UCSD-AML1 (cell line): ENCODE results near the gene HADHA.

Source experiments
- DNase-seq: peaks from one replicate; lab custom pipeline; 2025; ENCODE audit not compliant: unreplicated experiment; lab: John Stamatoyannopoulos, UW

HADHA gene

DNA sequence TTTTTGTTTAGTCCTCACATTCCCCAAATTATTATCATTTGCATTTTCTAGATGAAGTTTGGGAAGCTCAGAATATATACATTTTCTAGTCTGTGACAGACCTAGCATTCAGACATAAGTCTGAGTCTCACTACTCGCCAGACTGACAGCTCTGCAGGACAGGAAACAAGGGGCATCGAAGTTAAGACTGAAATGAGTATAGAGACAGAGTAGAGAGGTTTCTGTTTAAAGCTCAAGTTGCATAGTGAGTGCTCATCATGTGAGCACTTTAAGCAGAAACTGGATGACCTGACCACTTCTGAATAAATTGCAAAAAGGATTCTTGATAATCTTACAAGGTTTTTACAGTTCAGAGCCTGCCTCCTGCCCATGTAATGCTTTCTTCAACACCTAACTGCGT, 1.4 kb upstream of the HADHA start:
- DNase-seq = no peak

DNA sequence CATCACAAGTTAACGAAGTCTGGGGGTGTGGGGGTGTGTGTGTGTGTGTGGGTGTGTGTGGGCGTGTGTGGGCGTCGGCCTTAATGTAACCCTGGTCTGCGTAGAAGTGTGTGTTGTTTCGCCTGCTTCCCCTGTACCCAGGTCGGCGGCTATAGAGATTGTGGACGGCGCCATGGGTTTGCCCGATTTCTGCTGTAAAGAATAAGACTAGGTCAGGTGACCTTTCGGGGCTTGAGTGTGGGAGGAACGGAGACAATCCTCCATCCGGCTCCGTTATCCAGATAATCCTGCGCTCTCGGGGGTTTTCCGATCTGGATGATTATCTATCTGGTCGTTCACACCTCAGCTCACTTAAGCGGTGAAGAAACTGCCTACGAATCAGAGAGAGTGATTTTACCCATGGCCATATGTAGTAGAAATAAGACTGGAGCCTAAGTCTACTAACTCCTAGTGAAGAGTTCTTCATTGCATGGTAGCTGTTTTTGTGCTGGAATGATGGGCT, 850 bp upstream of the HADHA start:
- DNase-seq = no peak

DNA sequence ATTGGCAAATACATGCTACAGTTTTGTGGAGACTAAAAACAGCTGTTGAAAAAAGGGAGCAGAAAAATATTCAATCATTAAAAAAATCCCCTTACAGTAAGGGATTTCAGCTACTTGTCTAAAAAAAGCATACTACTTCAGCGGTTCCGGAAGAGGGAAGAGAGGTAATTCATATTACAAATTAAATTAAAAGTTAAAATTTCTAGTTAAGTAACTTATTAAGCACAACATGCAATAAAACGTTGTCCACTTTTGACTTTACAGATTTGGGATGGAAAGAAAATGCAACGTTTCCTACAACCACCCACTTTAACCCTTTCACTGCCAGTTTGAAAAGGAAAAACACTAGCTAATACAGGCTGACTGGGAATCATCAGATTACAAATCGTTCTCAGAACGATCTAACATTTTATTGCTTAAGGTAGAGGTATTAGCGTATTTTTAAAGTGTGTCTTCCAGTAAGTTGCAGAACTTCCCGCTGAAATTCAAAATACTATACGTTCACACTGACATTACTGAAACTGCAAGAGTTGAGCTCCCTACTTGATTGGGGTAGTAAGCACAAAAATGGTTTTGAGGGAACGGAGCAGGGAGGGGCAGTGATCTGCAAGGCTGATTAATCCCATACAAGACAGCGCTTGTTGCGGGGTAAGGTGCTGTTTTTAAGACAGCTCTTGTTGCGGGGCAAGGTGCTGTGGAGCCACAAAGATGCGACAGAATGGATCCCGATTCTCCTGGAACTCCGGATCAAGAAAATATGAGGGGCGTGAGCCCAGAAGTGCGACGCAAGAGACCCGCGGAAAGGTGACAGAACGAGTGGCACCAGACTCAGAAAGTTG, 743 bp downstream of the HADHA start:
- DNase-seq = no peak

GRCh38 chr2:26241928-26242436, 2.5 kb downstream of the HADHA start:
- DNase-seq = no peak

DNA sequence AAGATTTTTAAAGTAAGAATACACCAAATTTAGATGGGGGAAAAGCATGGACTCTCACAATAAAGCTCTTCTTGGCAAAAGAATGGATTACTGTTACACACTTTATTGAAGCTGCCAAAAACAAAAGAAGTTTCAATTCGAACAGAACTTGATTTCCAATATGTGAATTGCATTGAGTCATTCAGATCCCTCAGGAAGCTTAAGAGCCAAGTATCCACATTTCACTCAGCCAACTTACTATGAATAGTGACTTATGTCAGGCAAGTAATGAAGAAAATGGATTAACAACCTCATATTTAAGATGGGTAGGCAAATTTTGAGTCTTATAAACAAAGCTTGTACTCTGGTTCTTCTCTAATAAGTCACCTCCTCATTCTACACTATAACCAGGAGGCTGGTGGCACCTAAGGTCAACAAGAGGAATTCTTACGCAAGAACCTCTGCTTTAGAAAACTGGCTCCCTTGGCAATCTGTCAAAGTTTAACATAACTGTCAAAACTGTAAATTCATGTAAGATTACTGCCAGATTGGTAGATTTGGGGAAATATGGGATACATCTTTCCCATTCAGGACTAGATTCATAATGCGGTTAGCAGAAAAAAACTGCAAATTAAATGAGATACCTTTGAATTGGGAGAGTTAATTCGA, 6.0 kb downstream of the HADHA start:
- no peak for DNase-seq

GRCh38 chr2:26237868-26238267, 6.6 kb downstream of the HADHA start:
- no peak for DNase-seq

DNA sequence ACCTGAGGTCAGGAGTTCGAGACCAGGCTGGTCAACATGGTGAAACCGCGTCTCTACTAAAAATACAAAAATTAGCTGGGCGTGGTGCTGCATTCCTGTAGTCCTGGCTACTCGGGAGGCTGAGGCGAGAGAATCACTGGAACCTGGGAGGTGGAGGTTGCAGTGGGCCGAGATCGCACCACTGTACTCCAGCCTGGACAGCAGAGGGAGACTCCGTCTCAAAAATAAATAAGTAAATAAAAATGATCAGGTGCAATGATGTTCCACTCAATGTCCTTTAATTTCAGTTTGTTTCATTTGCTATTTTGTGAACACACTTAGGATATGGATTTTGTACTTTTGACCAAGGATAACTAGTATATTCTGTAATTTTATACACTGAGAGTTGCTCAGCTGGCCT, 9.3 kb downstream of the HADHA start:
- DNase-seq = no peak

GRCh38 chr2:26230806-26231205, 13.6 kb downstream of the HADHA start:
- DNase-seq = no peak

- DNase-seq = no peak
Measured at GRCh38 chr2:26229595-26229994, 14.8 kb downstream of the HADHA start.

DNA sequence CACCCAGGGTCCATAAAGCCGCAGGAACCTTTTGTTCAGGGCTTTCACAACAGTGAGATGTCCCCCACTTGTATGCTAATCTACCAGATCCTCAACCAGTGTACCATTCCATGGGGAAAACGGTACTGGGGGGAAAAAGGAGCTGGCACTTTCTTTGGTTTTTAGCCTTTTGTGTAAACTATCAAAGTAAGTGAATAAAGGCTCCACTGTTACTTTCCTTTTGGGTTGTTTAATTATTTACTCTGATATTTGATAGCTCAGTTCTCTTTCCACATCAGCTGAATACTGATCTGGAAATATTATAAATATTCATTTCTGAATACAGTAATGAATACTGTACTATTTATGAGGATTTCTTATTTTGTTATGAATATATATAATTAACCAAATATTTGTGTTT, 20.3 kb downstream of the HADHA start:
- no peak for DNase-seq

GRCh38 chr2:26223018-26223417, 21.4 kb downstream of the HADHA start:
- no peak for DNase-seq

DNA sequence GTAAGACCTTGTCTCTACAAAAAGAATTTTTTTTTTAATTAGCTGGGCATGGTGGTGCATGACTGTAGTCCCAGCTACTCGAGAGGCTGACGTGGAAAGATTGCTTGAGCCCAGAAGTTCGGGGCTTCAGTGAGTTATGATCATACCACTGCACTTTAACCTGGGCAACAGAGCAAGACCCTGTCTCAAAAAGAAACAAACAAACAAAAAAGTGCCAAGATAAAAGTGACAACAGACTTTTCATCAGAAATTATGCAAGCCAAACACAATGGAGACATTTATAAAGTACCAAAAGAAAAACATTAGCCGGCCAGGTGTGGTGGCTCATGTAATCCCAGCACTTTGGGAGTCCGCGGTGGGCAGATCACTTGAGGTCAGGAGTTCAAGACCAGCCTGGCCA, 26.7 kb downstream of the HADHA start:
- no peak for DNase-seq

GRCh38 chr2:26216587-26216986, 27.8 kb downstream of the HADHA start:
- DNase-seq = no peak

- DNase-seq = no peak
Measured at GRCh38 chr2:26215833-26216232, 28.6 kb downstream of the HADHA start.

- DNase-seq = no peak
Measured at GRCh38 chr2:26214759-26215158, 29.7 kb downstream of the HADHA start.

GRCh38 chr2:26212011-26212410, 32.4 kb downstream of the HADHA start:
- DNase-seq = no peak

DNA sequence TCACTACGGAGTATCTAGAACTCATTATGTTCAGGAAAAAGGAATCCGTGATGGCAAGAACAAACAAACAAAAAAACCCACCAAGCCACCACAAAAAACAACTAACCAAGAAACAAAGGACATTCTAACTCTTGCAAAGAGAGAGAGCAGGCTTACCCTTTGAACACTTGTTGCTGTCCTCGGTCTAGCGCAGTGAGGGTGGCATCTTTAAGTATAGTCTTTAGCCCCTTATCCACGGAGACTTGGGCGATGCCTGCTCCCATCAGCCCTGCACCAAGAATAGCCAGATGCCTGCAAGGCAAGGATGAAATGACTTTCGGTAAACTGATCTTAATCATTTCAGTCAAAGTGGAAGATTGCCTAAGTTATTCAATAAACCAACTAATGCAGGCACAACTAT, 40.5 kb downstream of the HADHA start:
- no peak for DNase-seq

- DNase-seq = no peak
Measured at GRCh38 chr2:26202981-26203490, 41.4 kb downstream of the HADHA start.

- no peak for DNase-seq
Measured at GRCh38 chr2:26197516-26197915, 46.9 kb downstream of the HADHA start.

DNA sequence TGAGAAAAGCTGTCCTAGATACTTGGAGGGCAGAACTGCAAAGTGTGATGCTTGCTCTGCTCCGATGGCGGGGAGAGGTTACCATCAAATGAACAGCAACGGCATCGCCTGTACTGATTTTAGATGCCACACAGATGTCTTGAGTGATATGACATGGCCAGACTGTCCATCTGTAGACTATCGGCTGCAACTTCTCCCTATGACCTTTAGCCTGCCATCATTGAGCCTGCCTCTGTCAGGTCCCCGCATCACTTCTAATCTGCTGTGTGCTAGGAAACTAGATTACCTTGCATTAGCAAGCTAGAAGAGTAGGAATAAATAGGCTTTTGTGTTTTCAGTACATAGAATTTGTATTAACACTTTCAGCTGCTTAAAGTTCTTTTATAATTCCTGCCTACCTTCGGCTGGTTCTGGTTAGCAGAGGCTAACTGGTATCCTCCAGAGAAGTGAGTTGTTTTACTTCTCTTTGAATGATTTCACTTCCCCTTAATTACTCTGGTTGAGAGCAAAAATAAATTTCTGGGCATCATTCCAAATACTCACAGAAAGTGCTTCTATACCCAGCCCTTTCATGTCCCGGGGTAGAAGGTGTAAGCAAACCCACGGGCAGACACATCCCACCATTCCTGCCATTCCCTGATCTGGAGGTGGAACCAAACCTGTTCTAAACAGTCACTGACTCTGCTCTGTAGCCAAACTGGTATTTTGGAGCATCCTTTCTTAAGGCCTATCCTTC, 47.6 kb downstream of the HADHA start:
- DNase-seq = no peak
